Heart right ventricle (tissue), 16 donors: ENCODE results near the gene CCT4. TPM values are rescaled to one million over a fixed set of nuclear protein-coding genes. Genes with fewer than 3 reads are reported as not detected.

Experiments used
- ATAC-seq, 8 donors: fragments of 200-7000 bp; cut with Tn5 transposase; one replicate each; pipeline ENCODE4 v1.9.1; 2020; ENCODE audit warnings: mild to moderate bottlenecking in 8 of 8, moderate library complexity in 8 of 8, moderate number of reproducible peaks in 1 of 8
- DNase-seq, 2 donors: peaks; one replicate each; pipeline ENCODE4 v3.0.0-alpha.2; 2020
- H3K27ac ChIP-seq, 10 donors: fragments of 200-600 bp; sonication (generic) in 2 of 10; one replicate each; pipeline versions ENCODE4 v1.5.0 to v1.8.0; 2020 to 2022; ENCODE audit warnings: mild to moderate bottlenecking in 3 of 10
- H3K27me3 ChIP-seq, 7 donors: fragments of 200-600 bp; one replicate each; pipeline ENCODE4 v1.8.0; 2021 to 2022; ENCODE audit warnings: mild to moderate bottlenecking in 2 of 7
- H3K36me3 ChIP-seq, 9 donors: fragments of 200-600 bp; sonication (generic) in 1 of 9; one replicate each; pipeline versions ENCODE4 v1.5.0 to v1.8.0; 2020 to 2022; ENCODE audit warnings: mild to moderate bottlenecking in 2 of 9
- H3K4me1 ChIP-seq, 9 donors: fragments of 200-600 bp; sonication (generic) in 1 of 9; one replicate each; pipeline versions ENCODE4 v1.5.0 to v1.8.0; 2020 to 2022; ENCODE audit warnings: mild to moderate bottlenecking in 4 of 9
- H3K4me3 ChIP-seq, 10 donors: fragments of 200-600 bp; sonication (generic) in 2 of 10; one replicate each; pipeline versions ENCODE4 v1.5.0 to v1.8.0; 2020 to 2022; ENCODE audit warnings: mild to moderate bottlenecking in 7 of 10, moderate library complexity in 2 of 10
- H3K9me3 ChIP-seq, 11 donors: fragments of 200-600 bp in 10 of 11; sonication (generic) in 2 of 11; one replicate each; pipeline versions ENCODE4 v1.5.0 to v1.8.0; 2013 to 2022; ENCODE audit warnings: mild to moderate bottlenecking in 2 of 11, control low read depth in 1 of 11, moderate library complexity in 1 of 11
- CTCF ChIP-seq, 9 donors: fragments of 200-600 bp; sonication (generic) in 2 of 9; IDR thresholded peaks; one replicate each; pipeline versions ENCODE4 v1.5.0 to v1.8.0; 2021 to 2022; ENCODE audit warnings: antibody characterized with exemption in 9 of 9, mild to moderate bottlenecking in 5 of 9, moderate library complexity in 1 of 9
- WGBS, 2 donors: extraction: QIAGEN DNeasy Blood & Tissue Kit; methylation state at CpG; one replicate each; pipeline ENCODE4 v1.1.7; 2013; ENCODE audit warnings: inconsistent platforms in 1 of 2; 5-methylcytosine and 5-hydroxymethylcytosine counted together
- intact Hi-C, 10 donors: fragments of 100-400 bp; cut with DNase I; formaldehyde crosslinking; loops; one replicate each; pipeline versions ENCODE4 v1.11.1 to v1.14.2; 2022
- polyA plus RNA-seq, 2 donors: library from polyadenylated mRNA; stranded (reverse); fragments of 200-250 nt; gene quantifications; one replicate each; pipeline ENCODE4 v1.2.3, GENCODE V29; 2013
- total RNA-seq, 10 donors: library from RNA; stranded (reverse); fragmentation: NEBNext Ultra II Directional in 3 of 10; extraction: Animal tissue kit (Norgen Biotek cat#: 25700) in 3 of 10; gene quantifications; one replicate each; pipeline versions ENCODE4 v1.2.1 to v1.2.4, GENCODE V29; 2021 to 2023
- donor health status: Arrhythmogenic right ventricular cardiomyopathy.
- donor health status: ischemic (EF 13 %, LVEDD 7.1; RV severe dilation, severe dysfunction).
- donor health status: healthy with polysubstance abuse.
- donor health status: DM: no; HTN: yes; CAD: no.
- donor health status: DM: no; HTN: no; CAD: no.
- donor health status: ischemic (EF 25% LVEDD 6.9; RV normal size, moderate dysfunction).
- donor health status: ischemic (EF 25% LVEDD 5.7; RV mildly dilated, moderate dysfunction).
- donor health status: healthy.
- donor health status: DM: yes; HTN: yes; CAD: no.
- donor health status: Ischemic cardiomyopathy.
- donor health status: ischemic (EF 35%, LVEDD 5.7; RV mildly dilated, moderate dysfunction).
- donor health status: nonischemic (EF 11% LVEDD 7.7; RV severe dilation, severe dysfunction).
- donor health status: DM: yes; HTN: yes; CAD: no.
- donor health status: PGD.
- donor health status: ischemic (EF 29% LVEDD 5.4; RV normal size, mild dysfunction).
- donor health status: nonischemic (EF 23%, LVEDD 6.1; RV moderate dilation, normal function).

CCT4 gene
- total and polyA plus RNA-seq, 12 donors: 27.0 to 133 (median 98.7) TPM

GRCh38 chr2:61909116-61909515, 20.7 kb upstream of the CCT4 start:
- WGBS, 2 donors: 78 to 80% methylated on average over 8 of the region's 8 CpGs
- no peaks in the 10 kb centered on the region for H3K9me3 ChIP-seq
- peaks cover 0 to 38% (median 25%) of the 10 kb centered on the region in 9 donors for H3K4me1 ChIP-seq
- no peak for TF ChIP-seq CTCF (IDR thresholded peaks at IDR 0.05)
- H3K4me3 ChIP-seq: no peak overlapping the region
- peaks cover 0 to 14% (median 0%) of the 10 kb centered on the region in 9 donors for H3K36me3 ChIP-seq
- H3K27ac ChIP-seq: no peak overlapping the region
- DNase-seq: no peak
- ATAC-seq: no peak
- no peaks in the 10 kb centered on the region for H3K27me3 ChIP-seq
- intact Hi-C loops: no loop called here

- H3K4me1 ChIP-seq: peaks cover 0 to 30% (median 18%) of the 10 kb centered on the region in 9 donors
- peak overlapping the region in 7 of 10 donors; percentile 69 to 87 (median 80) for H3K27ac ChIP-seq
- DNase-seq (no peak), ATAC-seq (peak in 6 of 8 donors; percentile 9 to 37 (median 20))
- no peaks in the 10 kb centered on the region for H3K9me3 ChIP-seq
- peak overlapping the region; percentile 32 to 87 (median 76) for H3K4me3 ChIP-seq
- TF ChIP-seq CTCF (IDR thresholded peaks at IDR 0.05): no peak
- no peaks in the 10 kb centered on the region for H3K27me3 ChIP-seq
- 1% methylated on average over 6 of the region's 6 CpGs for WGBS, 2 donors
- intact Hi-C loops: no loop called here
- H3K36me3 ChIP-seq: peaks cover 0 to 14% (median 0%) of the 10 kb centered on the region in 9 donors
Measured at GRCh38 chr2:61906186-61906470, 17.7 kb upstream of the CCT4 start.

- Histone ChIP-seq H3K4me1 (peaks cover 0 to 25% (median 16%) of the 10 kb centered on the region in 9 donors), H3K4me3 (peak within 1 kb of the TSS; percentile 32 to 87 (median 76)), H3K27me3 (no peaks in the 10 kb centered on the region), H3K27ac (peak within 1 kb of the TSS in 9 of 10 donors; percentile 35 to 87 (median 77)), H3K9me3 (no peaks in the 10 kb centered on the region), H3K36me3 (peaks cover 0 to 14% (median 0%) of the 10 kb centered on the region in 9 donors)
- peak; percentile 84 for DNase-seq
- ATAC-seq: peak; percentile 96 to 99 (median 98)
- intact Hi-C loops: no loop called here
- 1% methylated on average over 33 of the region's 33 CpGs for WGBS, 2 donors
- TF ChIP-seq CTCF (IDR thresholded peaks at IDR 0.05): no peak
Measured at GRCh38 chr2:61905372-61906185, 17.1 kb upstream of the CCT4 start, which contains the start of gene COMMD1. TSS of gene COMMD1 (plus strand) at chr2:61905674. CDS start at chr2:61905679, 5 bp downstream.

- TF ChIP-seq CTCF (IDR thresholded peaks at IDR 0.05): no peak
- no peaks in the 10 kb centered on the region for H3K36me3 ChIP-seq
- no peaks in the 10 kb centered on the region for H3K27me3 ChIP-seq
- ATAC-seq: no peak
- intact Hi-C loops: no loop called here
- no peak overlapping the region for H3K4me3 ChIP-seq
- WGBS, 2 donors: 50 to 77% methylated on average over 1 of the region's 1 CpG
- no peaks in the 10 kb centered on the region for H3K9me3 ChIP-seq
- DNase-seq: no peak
- peaks cover 0 to 7% (median 3%) of the 10 kb centered on the region in 9 donors for H3K4me1 ChIP-seq
- H3K27ac ChIP-seq: no peak overlapping the region
Measured at GRCh38 chr2:61900281-61900680, 11.8 kb upstream of the CCT4 start.
